NCI-H2227 treated with DMSO at 0.1 percent for 48 hours (cell line): ENCODE results near the gene BARHL1.
"Not testable (repeated sequence)": the region's sequence is repeated elsewhere in the genome, so short reads cannot be mapped to it uniquely, and the experiment has no call there.

Experiments
- DNase-seq: peaks from one replicate; lab custom pipeline; 2025; lab: John Stamatoyannopoulos, UW

The BARHL1 gene

DNA sequence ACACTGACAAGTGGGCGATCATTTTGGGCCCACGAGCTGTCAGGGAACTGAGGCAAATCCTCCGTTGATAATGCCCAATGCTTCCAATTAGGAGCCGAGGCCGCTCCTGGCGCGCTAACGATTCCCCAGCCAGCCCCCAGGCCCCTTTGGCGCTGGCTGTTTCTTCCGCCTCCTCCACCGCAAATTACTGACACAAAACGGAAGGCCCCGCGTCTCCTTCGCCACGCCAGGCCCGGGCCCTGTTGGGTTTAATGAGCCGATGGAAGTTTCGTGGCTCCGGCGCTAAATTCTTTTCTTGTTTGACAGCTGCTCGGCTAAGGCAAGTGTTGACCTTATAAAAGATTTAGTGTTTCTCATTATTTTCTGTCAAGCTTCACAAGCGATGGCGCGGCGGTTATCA is 25.7 kb upstream of the BARHL1 start:
- DNase-seq, result no peak

DNA sequence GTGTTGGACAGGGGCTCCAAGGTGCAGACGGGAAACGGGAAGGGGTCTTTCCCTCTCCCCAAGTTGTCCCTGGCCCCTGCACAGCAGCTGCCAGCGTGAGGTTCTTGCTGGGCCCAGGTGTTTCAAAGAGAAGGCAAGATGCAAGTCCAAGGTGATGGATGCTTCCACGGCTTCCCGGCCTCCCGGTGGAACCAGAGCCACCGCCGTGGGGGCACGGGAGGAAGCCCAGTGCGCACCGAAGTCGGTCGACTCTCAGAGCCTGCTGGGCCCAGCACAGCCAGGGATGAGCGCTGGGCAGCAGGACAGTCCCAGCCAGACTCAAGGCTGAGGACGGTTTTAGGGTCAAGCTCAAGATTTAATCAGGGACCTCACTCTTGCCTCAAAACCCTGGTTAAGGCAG is 25.2 kb upstream of the BARHL1 start:
- DNase-seq, result no peak

GRCh38 chr9:132559711-132560110 is 22.7 kb upstream of the BARHL1 start:
- DNase-seq, result no peak

GRCh38 chr9:132560616-132561202 is 21.7 kb upstream of the BARHL1 start:
- no peak for DNase-seq

DNA sequence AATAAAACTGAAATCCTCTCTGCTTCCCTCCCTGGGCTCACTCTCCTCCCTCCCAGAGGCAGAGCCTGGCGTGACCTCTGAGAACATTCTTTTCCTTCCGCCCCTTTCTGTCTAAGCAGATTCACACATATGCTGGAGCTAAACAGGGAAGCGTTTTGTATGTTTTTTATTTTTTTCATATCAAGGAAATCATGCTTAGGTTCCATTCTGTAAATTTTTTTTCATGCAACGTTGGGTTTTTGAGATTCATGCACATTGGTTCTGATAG is 20.2 kb upstream of the BARHL1 start:
- no peak for DNase-seq

- no peak for DNase-seq
These were observed 17.9 kb upstream of the BARHL1 start for GRCh38 chr9:132564526-132564925.

- not testable (repeated sequence) for DNase-seq
These were observed 13.6 kb upstream of the BARHL1 start for GRCh38 chr9:132568787-132569186.

- DNase-seq, result no peak
These were observed 10.4 kb upstream of the BARHL1 start for GRCh38 chr9:132571806-132572600.

GRCh38 chr9:132572921-132573320 is 9.5 kb upstream of the BARHL1 start:
- no peak for DNase-seq

DNA sequence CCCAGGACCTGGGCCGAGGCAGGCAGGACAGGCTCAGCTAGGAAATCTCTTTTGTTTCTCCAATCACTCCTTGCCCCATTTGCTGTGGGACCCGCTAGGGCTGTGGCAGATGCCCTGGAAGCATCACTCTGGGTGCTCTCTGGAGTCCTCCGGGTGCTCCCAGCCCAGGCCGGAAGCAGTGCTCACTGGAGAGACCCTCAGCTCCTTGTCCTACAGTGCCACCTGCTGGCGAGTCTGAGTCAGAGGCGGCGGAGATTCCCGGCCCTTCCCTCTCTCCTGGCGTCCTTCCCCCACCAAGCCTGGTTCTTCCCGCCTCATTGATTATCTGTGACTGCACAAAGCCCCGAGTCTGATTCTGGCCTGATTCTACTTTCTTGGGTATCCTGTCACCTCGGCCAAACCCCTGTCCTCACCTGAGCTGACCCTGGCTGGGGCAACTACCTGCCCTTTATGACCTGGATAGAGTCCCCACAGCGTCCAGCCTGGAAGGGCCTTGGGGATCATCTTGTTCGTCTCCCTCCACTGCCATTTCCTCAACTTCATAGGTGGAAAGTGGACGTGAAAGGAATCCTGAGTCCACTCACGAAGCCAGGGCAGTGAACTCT is 7.3 kb upstream of the BARHL1 start:
- peak; percentile 40 for DNase-seq

- DNase-seq, result no peak
These were observed 6.6 kb upstream of the BARHL1 start for GRCh38 chr9:132575811-132576210.

- DNase-seq, result no peak
These were observed 5.3 kb upstream of the BARHL1 start for GRCh38 chr9:132577119-132577518.

- no peak for DNase-seq
These were observed 4.0 kb upstream of the BARHL1 start for GRCh38 chr9:132578367-132578932.

DNA sequence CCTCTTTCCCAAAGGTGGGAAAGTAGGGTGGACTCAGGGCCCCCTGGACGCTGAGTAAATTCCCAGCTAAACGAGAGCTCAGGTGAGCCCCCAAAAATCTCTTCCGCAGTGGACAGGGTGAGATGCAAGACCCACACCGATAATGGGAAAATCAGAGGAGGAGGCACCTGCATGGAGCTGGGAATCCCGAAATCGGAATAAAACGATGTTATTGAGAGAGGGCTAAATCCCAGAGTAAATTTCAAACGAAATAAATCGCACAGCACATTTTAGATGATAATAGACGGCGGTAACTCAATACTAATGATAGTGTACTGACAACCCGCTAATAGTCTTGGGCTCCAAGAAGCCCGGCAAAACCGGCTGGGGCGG is 3.0 kb upstream of the BARHL1 start:
- DNase-seq, result peak; percentile 20

- no peak for DNase-seq
These were observed 579 bp downstream of the BARHL1 start for GRCh38 chr9:132582786-132583583.

GRCh38 chr9:132583584-132584304 is 1.3 kb downstream of the BARHL1 start:
- no peak for DNase-seq

DNA sequence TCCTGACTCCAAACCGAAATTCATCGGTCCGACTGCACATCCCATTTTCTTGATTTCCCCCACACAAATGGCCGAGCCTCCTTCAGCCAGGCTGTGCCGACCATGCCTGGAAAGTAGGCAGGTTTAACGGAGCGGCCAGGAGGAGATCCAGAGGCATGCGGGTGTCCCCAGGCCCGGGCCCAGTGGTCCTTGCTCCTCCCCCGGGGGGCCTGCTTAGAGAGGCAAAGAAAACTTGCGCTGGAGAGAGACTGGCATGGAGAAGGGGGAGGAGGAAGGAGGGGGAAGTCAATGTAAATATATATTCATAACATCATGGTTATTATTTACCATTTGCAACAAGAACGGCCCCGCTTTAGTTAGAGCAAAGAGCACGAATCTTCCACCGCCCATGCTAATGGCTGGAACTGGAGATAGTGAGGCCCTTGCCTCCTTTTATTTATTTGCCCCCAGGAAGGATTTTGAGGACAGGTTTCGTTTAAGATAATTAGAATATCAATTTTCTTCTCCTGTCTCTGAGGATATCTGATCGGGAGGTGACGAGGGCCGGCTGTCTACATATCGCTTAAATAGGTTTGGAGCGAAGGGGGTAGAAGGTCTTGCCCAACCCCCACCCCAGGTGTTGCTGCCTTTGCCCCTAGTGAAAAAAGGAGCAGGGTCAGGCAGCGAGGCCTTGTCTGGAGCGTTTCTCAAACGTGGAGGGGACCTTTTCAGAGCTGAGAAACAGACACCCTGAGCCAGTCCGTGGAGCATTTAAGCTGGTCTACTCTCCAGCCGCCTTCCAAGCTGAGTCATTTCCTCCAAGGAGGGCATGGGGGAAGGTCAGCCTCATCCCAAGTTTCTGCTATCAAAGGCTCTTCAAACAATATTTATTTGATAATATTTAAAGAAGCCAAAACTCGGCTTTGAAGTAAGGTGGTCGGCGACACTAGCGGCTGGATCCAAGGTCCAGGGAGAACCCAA is 2.5 kb downstream of the BARHL1 start:
- DNase-seq, result peak; percentile 16

- DNase-seq, result no peak
These were observed 3.8 kb downstream of the BARHL1 start for GRCh38 chr9:132585954-132586829.

DNA sequence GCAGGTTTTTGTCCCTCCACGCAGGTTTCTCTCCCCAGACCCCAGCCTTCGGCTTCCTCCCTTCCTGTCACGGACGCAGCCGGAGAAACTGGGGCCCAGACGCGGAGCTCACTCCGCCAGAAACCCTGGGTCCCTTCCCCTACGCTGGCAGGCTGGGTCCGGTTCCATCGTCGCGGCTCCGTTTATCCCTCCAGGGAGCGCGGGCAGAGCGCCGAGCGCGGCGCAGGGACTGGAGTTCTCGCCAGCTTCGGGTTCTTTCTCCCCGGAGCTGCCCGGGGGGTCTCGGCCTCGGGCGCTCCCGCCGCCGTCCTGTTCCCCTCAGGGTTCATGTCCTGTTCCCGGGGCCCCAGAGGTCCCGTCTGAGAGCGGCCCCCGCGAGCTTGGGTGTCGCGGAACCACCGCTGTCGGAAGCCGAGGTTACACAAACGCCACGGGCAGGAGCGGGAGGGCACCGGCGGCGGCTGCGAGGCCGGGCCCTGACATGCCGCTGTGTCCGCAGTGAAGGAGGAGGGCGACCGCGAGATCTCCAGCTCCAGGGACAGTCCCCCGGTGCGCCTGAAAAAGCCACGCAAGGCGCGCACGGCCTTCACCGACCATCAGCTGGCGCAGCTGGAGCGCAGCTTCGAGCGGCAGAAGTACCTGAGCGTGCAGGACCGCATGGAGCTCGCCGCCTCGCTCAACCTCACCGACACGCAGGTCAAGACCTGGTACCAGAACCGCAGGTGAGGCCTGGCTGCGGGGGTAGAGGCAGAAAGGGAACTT is 4.6 kb downstream of the BARHL1 start:
- no peak for DNase-seq
